ENCODE measurements around the gene CELF5.

Gene CELF5

GRCh38 chr19:3316132-3316648, 91.7 kb downstream of the CELF5 start:
- no peak overlapping the region for H3K4me3 ChIP-seq (ENCODE audit: low read depth, low read length)
- in situ Hi-C loops (cut with HindIII; ENCODE audit: low sequenced_read_pairs): no loop called here
- no peak for DNase-seq (ENCODE audit: low read depth, low spot score)
- no peak for TF ChIP-seq CTCF (IDR thresholded peaks at IDR 0.05; ENCODE audit: low read depth, low read length)

DNA sequence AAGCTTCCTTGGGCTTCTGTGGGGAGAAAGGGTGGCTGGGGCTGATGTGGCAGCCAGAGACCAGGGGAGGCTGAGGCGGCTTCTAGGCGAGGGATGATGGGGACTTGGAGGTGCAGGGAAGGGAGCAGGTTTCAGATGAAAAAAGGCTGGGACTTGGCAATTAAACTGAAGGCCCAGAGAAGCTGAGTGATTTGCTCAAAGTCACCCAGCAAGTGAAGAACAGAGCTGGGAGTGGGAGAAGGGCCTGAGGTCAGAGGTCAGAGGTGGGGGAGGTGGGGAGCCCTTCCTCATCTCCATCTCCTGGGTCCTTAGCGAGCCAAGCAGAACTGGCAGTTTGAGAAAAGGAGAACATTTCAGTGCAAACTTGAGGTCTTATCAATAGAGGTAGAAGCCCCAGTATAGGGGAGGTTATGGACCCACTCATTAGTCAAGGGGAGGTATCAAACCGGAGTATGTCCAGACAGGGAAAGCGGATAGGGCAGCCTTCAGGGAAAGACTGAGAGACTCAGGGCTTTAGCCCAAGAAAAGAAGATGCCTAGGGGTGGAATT, 92.3 kb downstream of the CELF5 start:
- in situ Hi-C loops (cut with HindIII; ENCODE audit: low sequenced_read_pairs): no loop called here
- DNase-seq (ENCODE audit: low read depth, low spot score): no peak
- H3K4me3 ChIP-seq (ENCODE audit: low read depth, low read length): no peak overlapping the region
- TF ChIP-seq CTCF (IDR thresholded peaks at IDR 0.05; ENCODE audit: low read depth, low read length): no peak

DNA sequence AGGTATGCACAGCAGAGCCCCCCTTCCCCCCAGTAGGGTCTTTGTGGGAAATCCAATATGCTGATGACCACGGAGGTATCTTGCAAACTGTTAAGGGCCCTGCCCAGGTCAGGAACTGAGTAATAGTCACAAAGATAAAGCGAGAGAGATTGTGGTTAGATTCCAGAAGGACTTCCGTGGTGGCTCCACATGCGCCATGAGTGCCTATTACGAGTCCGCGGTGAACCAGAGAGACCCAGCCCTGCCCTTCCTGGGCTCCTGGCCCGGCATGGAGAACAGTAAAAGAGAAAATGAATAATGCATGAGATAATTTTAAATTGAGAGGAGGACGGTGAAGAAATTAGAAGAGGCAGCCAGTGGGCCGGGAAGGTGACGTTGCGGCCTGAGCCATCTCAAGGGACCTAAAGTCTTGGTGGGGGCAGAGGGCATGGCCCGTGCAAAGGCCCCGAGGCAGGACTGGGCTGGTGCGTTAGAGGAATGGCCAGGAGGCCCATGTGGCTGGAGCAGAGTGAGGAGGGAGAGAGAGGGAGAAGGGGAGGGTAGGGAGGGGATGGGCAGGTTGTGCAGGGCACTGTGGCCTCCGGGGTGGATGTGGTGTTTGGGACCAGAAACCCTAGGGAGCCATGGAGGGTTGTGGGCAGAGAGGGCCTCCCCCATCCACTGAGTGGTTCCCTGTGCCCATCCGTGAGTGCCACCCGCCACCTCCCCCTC, 95.3 kb downstream of the CELF5 start:
- no peak for TF ChIP-seq CTCF (IDR thresholded peaks at IDR 0.05; ENCODE audit: low read depth, low read length)
- no peak overlapping the region for H3K4me3 ChIP-seq (ENCODE audit: low read depth, low read length)
- in situ Hi-C loops (cut with HindIII; ENCODE audit: low sequenced_read_pairs): no loop called here
- peak; percentile 46 for DNase-seq (ENCODE audit: low read depth, low spot score)

DNA sequence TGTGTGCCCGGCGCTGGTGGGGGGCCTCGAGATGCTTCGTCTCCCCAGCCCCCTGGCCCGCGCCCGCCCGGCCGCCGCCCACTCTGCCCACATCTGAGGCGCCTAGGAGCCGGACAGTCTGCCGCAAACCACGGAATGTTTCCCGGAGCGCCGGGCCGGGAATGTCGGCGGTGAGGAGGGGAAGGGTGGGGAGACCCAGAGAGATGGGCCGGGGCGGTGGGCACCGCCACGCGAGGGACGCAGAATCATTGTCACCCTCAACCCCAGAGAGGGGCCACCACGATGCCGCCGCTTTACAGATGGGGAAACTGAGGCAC, 95.9 kb downstream of the CELF5 start:
- in situ Hi-C loops (cut with HindIII; ENCODE audit: low sequenced_read_pairs): no loop called here
- no peak for TF ChIP-seq CTCF (IDR thresholded peaks at IDR 0.05; ENCODE audit: low read depth, low read length)
- no peak overlapping the region for H3K4me3 ChIP-seq (ENCODE audit: low read depth, low read length)
- no peak for DNase-seq (ENCODE audit: low read depth, low spot score)

- in situ Hi-C loops (cut with HindIII; ENCODE audit: low sequenced_read_pairs): no loop called here
- TF ChIP-seq CTCF (IDR thresholded peaks at IDR 0.05; ENCODE audit: low read depth, low read length): no peak
- DNase-seq (ENCODE audit: low read depth, low spot score): no peak
- H3K4me3 ChIP-seq (ENCODE audit: low read depth, low read length): no peak overlapping the region
These were observed 96.4 kb downstream of the CELF5 start for GRCh38 chr19:3320853-3321252.

GRCh38 chr19:3321696-3322095, 97.2 kb downstream of the CELF5 start:
- H3K4me3 ChIP-seq (ENCODE audit: low read depth, low read length): no peak overlapping the region
- no peak for TF ChIP-seq CTCF (IDR thresholded peaks at IDR 0.05; ENCODE audit: low read depth, low read length)
- in situ Hi-C loops (cut with HindIII; ENCODE audit: low sequenced_read_pairs): no loop called here
- no peak for DNase-seq (ENCODE audit: low read depth, low spot score)

All from astrocyte of the spinal cord (primary cell).